HK-2 (cell line): Measurements from ENCODE around the gene DYNC2LI1.

Source experiments
- DNase-seq: peaks from one replicate; pipeline ENCODE4 v3.0.0-alpha.2; 2018; ENCODE audit not compliant: unreplicated experiment

The DYNC2LI1 gene

DNA sequence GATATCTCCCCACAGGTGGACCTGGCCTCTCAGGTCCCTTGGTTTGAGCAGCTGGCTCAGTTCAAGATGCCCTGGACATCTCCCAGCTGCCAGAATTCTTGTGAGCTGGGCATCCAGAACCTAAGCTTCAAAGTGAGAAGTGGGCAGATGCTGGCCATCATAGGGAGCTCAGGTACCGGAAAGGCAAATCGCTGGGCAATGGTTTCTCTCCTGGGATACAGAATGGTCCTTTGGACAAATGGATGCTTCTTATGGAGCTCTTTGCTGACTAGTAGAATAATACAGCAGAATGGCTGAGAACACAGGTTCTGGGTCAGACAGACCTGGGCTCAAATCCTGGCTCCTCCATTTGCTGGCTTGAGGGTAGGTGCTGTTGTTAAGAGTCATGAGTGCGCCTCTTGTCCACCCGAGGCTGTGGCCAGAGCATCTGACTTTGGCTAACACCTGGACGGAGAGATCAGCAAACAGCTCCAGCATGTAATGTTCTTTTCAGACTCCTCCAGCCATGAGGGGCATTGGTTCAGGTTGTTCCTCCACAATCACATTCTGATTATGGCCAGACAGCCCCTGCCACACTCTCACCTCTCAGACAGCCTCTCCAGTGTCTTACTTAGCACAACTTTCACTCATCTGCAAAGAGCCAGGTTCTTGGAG lies 72.4 kb downstream of the DYNC2LI1 start:
- no peak for DNase-seq

DNA sequence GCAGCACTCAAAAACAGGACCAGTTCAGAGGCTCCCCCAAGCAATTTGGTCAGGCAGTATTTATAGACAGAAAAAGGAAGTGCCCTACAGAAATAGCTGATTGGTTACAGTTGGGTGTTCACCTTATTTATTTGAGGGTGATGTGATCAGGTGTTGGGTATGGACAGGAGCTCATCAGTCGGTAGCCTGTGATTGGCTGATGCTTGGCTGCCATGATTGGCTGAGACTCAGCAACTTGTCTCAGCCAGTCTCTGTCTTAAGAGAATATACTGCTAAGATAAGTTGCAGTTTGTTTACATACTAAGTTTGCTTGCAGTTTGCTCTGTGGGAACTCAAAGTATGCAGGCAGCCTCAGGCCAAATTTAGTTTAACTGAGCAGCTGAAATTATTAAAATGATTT lies 74.4 kb downstream of the DYNC2LI1 start:
- DNase-seq: no peak

DNA sequence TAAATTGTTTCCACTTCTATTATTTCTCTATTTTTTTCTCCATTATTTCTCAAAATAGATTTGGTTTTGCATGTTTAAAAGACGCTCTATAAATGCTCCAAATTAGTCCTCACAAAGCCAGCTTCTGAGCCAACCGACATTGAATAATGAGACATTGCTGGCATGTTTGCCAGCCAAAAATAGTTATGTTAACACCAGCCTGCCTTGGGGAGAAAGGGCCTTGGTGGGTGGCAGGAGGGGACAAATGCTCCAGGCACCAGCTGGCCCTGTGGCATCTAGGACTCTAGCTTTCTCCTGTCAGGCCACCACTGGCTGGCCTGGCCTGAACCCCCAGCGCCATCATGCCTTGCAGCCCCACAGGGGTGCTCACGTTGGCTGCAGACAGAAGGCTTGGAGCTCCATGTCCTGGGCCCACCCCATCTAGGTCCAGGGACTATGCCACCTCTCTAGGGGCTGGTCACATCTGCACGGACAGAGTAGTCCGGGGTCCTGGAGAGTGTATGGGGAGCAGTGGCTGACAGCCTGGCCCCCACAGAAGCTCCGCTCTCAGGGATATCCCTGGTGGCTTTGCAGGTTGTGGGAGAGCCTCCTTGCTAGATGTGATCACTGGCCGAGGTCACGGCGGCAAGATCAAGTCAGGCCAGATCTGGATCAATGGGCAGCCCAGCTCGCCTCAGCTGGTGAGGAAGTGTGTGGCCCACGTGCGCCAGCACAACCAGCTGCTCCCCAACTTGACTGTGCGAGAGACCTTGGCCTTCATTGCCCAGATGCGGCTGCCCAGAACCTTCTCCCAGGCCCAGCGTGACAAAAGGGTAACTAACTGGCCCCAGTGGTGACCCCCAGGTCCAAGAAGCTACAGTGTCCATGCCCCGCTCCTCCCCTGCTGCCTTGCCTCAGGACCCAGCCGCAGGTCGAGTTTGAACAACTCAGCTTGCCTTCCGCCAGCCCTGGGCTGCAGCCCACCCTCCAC lies 77.5 kb downstream of the DYNC2LI1 start:
- no peak for DNase-seq

DNA sequence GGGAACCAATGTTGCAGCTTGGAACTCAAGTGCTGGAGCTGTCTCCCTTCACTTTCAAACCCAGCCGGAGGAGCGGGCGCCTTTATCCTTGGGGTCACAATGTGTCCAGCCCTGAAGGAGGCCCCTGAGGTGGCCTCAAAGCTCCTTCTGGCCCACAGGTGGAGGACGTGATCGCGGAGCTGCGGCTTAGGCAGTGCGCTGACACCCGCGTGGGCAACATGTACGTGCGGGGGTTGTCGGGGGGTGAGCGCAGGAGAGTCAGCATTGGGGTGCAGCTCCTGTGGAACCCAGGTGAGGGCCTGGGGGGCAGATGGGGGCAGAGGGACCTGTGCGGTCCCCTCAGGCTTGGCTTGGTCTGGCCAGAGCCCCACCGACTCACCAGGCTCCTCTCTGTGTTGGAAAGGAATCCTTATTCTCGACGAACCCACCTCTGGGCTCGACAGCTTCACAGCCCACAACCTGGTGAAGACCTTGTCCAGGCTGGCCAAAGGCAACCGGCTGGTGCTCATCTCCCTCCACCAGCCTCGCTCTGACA lies 78.4 kb downstream of the DYNC2LI1 start:
- no peak for DNase-seq

DNA sequence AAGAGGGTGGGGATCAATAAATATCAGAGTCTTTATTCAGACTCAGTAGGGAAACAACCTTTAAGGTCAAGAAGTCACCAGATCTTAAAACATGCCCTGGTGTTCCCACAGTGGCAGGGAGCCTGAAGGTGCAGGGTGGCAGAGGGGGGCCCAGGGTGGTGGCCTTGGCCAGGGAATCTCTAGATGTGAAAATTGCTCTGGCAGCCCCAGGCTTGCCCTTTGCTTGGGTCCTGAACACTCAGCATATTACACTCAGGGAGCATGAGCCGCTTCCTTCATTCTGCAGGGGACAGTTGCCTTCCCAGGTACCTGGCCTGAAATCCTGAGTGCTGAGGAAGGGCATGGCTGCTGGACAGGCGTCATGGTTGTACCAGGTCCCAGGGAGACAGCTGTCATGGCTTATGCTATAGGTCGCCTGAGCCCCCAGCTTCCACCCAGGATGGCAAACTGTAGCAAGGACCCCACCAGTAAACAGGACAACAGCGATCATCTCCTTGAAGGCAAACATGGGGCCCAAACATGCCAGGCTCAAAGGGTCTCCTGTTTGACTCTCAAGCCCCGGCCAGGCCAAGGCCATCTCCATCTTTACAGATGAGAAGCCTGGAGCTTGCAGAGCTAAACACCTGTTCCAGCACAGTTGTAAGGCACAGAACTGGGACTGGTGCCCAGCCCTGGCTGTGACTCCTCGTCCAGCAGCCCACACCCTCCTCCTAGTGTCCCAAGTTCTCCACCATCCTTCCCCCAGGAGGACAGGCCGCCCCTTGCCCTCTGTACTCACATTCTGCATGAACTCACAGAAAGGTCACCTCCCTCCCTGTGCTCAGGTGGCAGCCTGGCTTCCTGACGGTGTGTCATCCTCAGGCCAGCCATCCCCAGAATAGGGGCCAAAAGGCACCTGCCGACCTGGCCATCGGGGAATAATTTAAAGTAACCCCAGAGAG lies 79.6 kb downstream of the DYNC2LI1 start:
- no peak for DNase-seq

DNA sequence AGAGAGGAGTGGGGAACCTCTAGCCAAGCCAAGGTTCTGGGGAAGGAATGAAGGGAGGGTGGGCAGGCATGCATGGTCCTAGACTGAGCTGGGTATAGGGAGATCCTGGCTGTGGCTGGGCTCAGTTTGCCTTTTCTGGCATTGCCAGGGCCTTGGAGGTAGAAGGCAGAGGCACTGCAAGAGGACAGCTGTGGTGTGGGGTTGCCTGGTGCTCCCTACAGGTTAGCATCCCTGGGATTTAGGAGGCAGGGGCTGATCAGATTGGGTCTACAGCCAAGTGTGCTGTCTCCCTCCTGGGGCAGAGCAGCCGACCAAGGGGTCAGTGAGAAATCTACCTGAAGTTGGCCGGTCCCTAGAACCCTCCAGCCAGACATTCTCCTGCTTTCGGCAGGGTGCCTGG lies 80.8 kb downstream of the DYNC2LI1 start:
- no peak for DNase-seq

DNA sequence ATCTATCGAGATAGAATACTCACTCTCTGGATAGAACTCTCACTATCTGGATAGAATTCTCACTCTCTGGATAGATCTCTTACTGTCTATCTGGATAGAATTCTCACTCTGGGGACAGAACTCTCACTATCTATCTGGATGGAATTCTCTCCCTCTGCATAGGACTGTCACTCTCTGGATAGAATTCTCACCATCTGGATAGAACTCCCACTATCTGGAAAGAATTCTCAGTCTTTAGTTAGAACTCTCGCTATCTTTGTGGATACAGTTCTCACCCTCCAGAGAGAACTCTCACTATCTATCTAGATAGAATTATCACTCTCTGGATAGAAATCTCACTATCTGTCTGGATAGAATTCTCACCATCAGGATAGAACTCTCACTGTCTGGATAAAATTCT lies 81.5 kb downstream of the DYNC2LI1 start:
- no peak for DNase-seq
